ENCODE data around the gene SEMA5B. TPM values are rescaled to one million over a fixed set of nuclear protein-coding genes. Genes with fewer than 3 reads are reported as not detected.
A peak's percentile ranks its signal among the peaks of the same experiment; 100 is the strongest.

SEMA5B gene
- total RNA-seq, 1 donor from 2014 or later: 61.1 TPM

DNA sequence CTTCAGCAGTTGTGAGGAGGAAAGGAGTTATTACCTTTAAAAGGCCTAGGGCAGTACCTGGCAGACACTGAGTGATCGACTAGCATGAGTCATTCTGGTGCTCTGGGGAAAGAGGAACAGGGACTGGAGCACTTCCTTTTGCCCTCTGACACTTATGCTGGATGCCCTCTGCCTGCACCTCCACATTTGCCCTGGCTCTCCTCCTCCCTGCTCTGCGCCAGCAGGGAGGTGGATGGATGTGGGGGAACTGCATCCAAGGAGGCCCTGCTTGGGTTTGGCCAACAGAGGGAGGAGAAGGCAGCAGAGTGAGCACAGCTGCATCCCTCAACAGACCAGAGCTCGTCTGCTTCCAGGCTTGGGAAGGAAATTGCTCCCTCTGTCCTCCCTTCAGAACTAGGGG lies 75.0 kb downstream of the SEMA5B start:
- DNase-seq: no peak
- peaks cover 9% of the 10 kb centered on the region for H3K4me1 Mint-ChIP-seq (ENCODE audit: low read depth, unreplicated experiment)
- H3K36me3 Mint-ChIP-seq (ENCODE audit: unreplicated experiment): peaks cover 9% of the 10 kb centered on the region
- TF ChIP-seq, protein P1, sequence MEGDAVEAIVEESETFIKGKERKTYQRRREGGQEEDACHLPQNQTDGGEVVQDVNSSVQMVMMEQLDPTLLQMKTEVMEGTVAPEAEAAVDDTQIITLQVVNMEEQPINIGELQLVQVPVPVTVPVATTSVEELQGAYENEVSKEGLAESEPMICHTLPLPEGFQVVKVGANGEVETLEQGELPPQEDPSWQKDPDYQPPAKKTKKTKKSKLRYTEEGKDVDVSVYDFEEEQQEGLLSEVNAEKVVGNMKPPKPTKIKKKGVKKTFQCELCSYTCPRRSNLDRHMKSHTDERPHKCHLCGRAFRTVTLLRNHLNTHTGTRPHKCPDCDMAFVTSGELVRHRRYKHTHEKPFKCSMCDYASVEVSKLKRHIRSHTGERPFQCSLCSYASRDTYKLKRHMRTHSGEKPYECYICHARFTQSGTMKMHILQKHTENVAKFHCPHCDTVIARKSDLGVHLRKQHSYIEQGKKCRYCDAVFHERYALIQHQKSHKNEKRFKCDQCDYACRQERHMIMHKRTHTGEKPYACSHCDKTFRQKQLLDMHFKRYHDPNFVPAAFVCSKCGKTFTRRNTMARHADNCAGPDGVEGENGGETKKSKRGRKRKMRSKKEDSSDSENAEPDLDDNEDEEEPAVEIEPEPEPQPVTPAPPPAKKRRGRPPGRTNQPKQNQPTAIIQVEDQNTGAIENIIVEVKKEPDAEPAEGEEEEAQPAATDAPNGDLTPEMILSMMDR (IDR thresholded peaks at IDR 0.05; ENCODE audit: partially characterized antibody, unreplicated experiment): no peak
- no peak overlapping the region for H3K27ac Mint-ChIP-seq (ENCODE audit: unreplicated experiment)
- H3K27me3 Mint-ChIP-seq (ENCODE audit: unreplicated experiment): no peaks in the 10 kb centered on the region
- no peaks in the 10 kb centered on the region for H3K9me3 Mint-ChIP-seq (ENCODE audit: unreplicated experiment)
- H3K4me3 Mint-ChIP-seq (ENCODE audit: unreplicated experiment): no peak overlapping the region

DNA sequence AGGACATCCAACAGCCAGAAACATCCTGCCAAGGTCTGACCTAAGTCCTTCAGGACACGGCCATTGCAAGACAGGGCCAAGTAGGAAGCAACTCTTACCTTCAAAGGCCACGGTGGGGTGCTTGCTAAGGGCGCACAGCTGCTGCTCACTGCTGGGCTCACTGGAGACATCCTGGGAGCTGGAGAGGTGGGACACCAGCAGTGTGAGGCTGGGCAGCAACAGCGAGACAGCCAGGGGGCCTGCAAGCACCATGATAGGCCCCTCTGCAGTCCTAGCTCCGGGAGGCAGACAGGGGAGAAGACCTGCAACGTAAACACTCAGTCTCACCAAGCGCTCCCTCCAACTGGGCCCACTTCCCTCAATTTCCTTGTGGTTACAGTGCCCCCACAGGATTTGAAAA lies 79.2 kb downstream of the SEMA5B start:
- Mint-ChIP-seq H3K9me3 (ENCODE audit: unreplicated experiment) (no peaks in the 10 kb centered on the region), H3K4me1 (ENCODE audit: low read depth, unreplicated experiment) (peaks cover 24% of the 10 kb centered on the region), H3K36me3 (ENCODE audit: unreplicated experiment) (peaks cover 9% of the 10 kb centered on the region), H3K27ac (ENCODE audit: unreplicated experiment) (no peak overlapping the region), H3K27me3 (ENCODE audit: unreplicated experiment) (no peaks in the 10 kb centered on the region), H3K4me3 (ENCODE audit: unreplicated experiment) (no peak overlapping the region)
- TF ChIP-seq, protein P1 (IDR thresholded peaks at IDR 0.05; ENCODE audit: partially characterized antibody, unreplicated experiment): no peak
- no peak for DNase-seq

DNA sequence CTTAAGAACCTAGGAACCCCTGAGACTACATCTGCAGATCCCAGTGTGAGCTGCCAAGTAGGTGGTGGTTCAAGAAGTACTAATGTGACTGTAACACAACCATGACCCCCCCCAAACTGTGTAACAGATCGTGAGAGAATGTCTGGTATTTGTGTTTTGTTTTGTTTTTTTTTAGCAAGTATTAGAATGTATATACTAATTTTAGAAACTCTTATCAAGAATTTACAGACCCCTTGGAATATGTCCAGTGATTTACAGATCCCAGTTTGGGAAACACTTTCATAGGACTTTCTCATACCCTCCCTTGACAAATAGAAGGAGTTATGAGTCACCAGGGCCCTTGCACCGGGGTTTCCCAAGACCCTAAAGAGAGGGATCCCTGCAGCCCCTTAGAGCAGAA lies 79.8 kb downstream of the SEMA5B start:
- no peak overlapping the region for H3K4me3 Mint-ChIP-seq (ENCODE audit: unreplicated experiment)
- H3K9me3 Mint-ChIP-seq (ENCODE audit: unreplicated experiment): no peaks in the 10 kb centered on the region
- H3K27ac Mint-ChIP-seq (ENCODE audit: unreplicated experiment): no peak overlapping the region
- no peak for DNase-seq
- TF ChIP-seq, protein P1 (IDR thresholded peaks at IDR 0.05; ENCODE audit: partially characterized antibody, unreplicated experiment): no peak
- H3K4me1 Mint-ChIP-seq (ENCODE audit: low read depth, unreplicated experiment): peaks cover 24% of the 10 kb centered on the region
- H3K27me3 Mint-ChIP-seq (ENCODE audit: unreplicated experiment): no peaks in the 10 kb centered on the region
- H3K36me3 Mint-ChIP-seq (ENCODE audit: unreplicated experiment): peaks cover 9% of the 10 kb centered on the region

DNA sequence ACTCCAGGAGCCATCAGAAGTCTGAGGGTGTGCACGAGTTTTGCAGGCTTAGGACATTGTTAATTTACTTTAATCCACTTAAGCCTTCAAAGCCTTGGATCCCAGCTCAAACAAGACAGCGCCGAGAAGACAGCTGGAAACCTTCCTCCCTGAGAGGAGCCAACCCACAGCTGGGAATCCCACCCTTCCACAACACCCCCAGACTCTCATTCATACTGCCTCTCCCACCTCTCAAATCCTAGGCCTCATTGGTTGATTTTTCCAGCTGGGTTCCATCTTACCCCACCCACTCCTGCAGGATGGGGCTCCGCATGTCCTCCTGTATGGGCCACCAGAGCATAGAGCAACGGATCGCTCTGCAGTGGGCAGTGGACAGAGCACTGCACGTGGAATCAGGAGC lies 80.4 kb downstream of the SEMA5B start:
- peaks cover 9% of the 10 kb centered on the region for H3K36me3 Mint-ChIP-seq (ENCODE audit: unreplicated experiment)
- H3K4me3 Mint-ChIP-seq (ENCODE audit: unreplicated experiment): no peak overlapping the region
- TF ChIP-seq, protein P1 (IDR thresholded peaks at IDR 0.05; ENCODE audit: partially characterized antibody, unreplicated experiment): no peak
- DNase-seq: no peak
- H3K4me1 Mint-ChIP-seq (ENCODE audit: low read depth, unreplicated experiment): peaks cover 24% of the 10 kb centered on the region
- no peak overlapping the region for H3K27ac Mint-ChIP-seq (ENCODE audit: unreplicated experiment)
- no peaks in the 10 kb centered on the region for H3K9me3 Mint-ChIP-seq (ENCODE audit: unreplicated experiment)
- H3K27me3 Mint-ChIP-seq (ENCODE audit: unreplicated experiment): no peaks in the 10 kb centered on the region

DNA sequence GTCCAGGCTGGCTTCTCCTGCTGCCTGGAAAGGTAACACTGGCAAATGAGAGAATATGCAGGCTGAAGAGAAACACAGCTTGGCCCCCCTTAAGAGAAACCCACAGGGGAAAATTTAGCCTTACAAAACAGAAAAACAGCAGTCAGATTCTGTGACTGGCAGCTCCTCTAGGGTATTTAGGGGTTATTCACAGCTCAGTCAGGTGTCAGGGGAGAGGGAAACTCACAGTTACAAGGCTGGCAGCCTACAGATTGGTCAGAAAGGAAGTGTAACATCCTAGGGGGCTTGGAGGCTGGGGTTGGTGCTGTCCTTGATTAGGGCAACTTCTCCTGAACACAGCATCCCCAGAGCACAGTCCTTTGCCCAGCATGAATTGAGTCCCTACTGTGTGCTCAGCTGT lies 81.4 kb downstream of the SEMA5B start:
- no peaks in the 10 kb centered on the region for H3K9me3 Mint-ChIP-seq (ENCODE audit: unreplicated experiment)
- peak overlapping the region; percentile 11 for H3K4me3 Mint-ChIP-seq (ENCODE audit: unreplicated experiment)
- peaks cover 24% of the 10 kb centered on the region for H3K4me1 Mint-ChIP-seq (ENCODE audit: low read depth, unreplicated experiment)
- TF ChIP-seq, protein P1 (IDR thresholded peaks at IDR 0.05; ENCODE audit: partially characterized antibody, unreplicated experiment): no peak
- H3K27me3 Mint-ChIP-seq (ENCODE audit: unreplicated experiment): no peaks in the 10 kb centered on the region
- H3K27ac Mint-ChIP-seq (ENCODE audit: unreplicated experiment): no peak overlapping the region
- no peak for DNase-seq
- peaks cover 9% of the 10 kb centered on the region for H3K36me3 Mint-ChIP-seq (ENCODE audit: unreplicated experiment)

Data from glutamatergic neuron (in vitro differentiated cells).